MM.1S (cell line): ENCODE data around the gene TAF9.

Source experiments
- DNase-seq: peaks from one replicate; pipeline ENCODE4 v3.0.0-alpha.2; 2015
- H2AFZ ChIP-seq: fragments of 300-600 bp; sonication (generic); 2 replicates; pipeline ENCODE4 v1.6.0; 2016; ENCODE audit warnings: antibody characterized with exemption, low read length
- H3F3A ChIP-seq: fragments of 300-600 bp; sonication (generic); 2 replicates; pipeline ENCODE4 v1.6.1; 2016; ENCODE audit warnings: mild to moderate bottlenecking, antibody characterized with exemption, low read length, moderate library complexity, mixed read lengths; ENCODE audit not compliant: insufficient read depth
- H3K27ac ChIP-seq: fragments of 300-600 bp; sonication (generic); 2 replicates; pipeline ENCODE4 v1.5.1; 2016; ENCODE audit warnings: mild to moderate bottlenecking, low read length
- H3K27me3 ChIP-seq: fragments of 300-600 bp; sonication (generic); replicated peaks from 2 replicates; pipeline ENCODE4 v1.6.0; 2016; ENCODE audit warnings: low read length; ENCODE audit not compliant: insufficient read depth
- H3K36me3 ChIP-seq: fragments of 300-600 bp; sonication (generic); replicated peaks from 2 replicates; pipeline ENCODE4 v1.6.1; 2016; ENCODE audit warnings: mild to moderate bottlenecking, low read length, mixed read lengths; ENCODE audit not compliant: insufficient read depth
- H3K4me1 ChIP-seq: fragments of 300-600 bp; sonication (generic); 2 replicates; pipeline ENCODE4 v1.6.1; 2016; ENCODE audit warnings: low read length, mixed read lengths
- H3K4me2 ChIP-seq: fragments of 300-600 bp; sonication (generic); 2 replicates; pipeline ENCODE4 v1.6.0; 2016; ENCODE audit warnings: low read depth, low read length
- H3K4me3 ChIP-seq: fragments of 300-600 bp; sonication (generic); 2 replicates; pipeline ENCODE4 v1.5.1; 2016; ENCODE audit warnings: low read length, mixed read lengths
- H3K79me2 ChIP-seq: fragments of 300-600 bp; sonication (generic); 2 replicates; pipeline ENCODE4 v1.6.1; 2016; ENCODE audit warnings: mixed run types, low read length, mixed read lengths
- H3K9ac ChIP-seq: fragments of 300-600 bp; sonication (generic); 2 replicates; pipeline ENCODE4 v1.6.1; 2016; ENCODE audit warnings: low read length, mixed read lengths
- H3K9me2 ChIP-seq: fragments of 300-600 bp; sonication (generic); replicated peaks from 2 replicates; pipeline ENCODE4 v1.6.1; 2016; ENCODE audit warnings: mild to moderate bottlenecking, low read length, mixed read lengths; ENCODE audit not compliant: insufficient read depth
- H3K9me3 ChIP-seq: fragments of 300-600 bp; sonication (generic); replicated peaks from 2 replicates; pipeline ENCODE4 v1.6.1; 2016; ENCODE audit warnings: mild to moderate bottlenecking, low read length, mixed read lengths; ENCODE audit not compliant: insufficient read depth
- H4K20me1 ChIP-seq: fragments of 300-600 bp; sonication (generic); 2 replicates; pipeline ENCODE4 v1.6.1; 2016; ENCODE audit warnings: mild to moderate bottlenecking, low read length, moderate library complexity, mixed read lengths; ENCODE audit not compliant: insufficient read depth
- CTCF ChIP-seq: fragments of 300-600 bp; sonication (generic); IDR thresholded peaks from 2 replicates; pipeline ENCODE4 v1.5.1; 2016; ENCODE audit warnings: antibody characterized with exemption, low read length, mixed read lengths
- EZH2 ChIP-seq: fragments of 300-600 bp; sonication (generic); optimal IDR thresholded peaks from 2 replicates; pipeline ENCODE3; 2017; ENCODE audit warnings: low read depth, mild to moderate bottlenecking, antibody characterized with exemption, low read length, mixed read lengths
- EZH2phosphoT487 ChIP-seq: fragments of 300-600 bp; sonication (generic); IDR thresholded peaks from 2 replicates; pipeline ENCODE4 v1.6.1; 2018; ENCODE audit warnings: antibody characterized with exemption, low read length

The TAF9 gene

GRCh38 chr5:69367697-69368279, 1.5 kb downstream of the TAF9 start:
- no peaks in the 10 kb centered on the region for H3K27me3 ChIP-seq
- TF ChIP-seq CTCF (no peak), EZH2phosphoT487 (no peak), EZH2 (no peak)
- H3K9ac ChIP-seq = peak overlapping the region; percentile 94; the same call in 1 of the 2 replicates
- peaks cover 4% of the 10 kb centered on the region; the same call in 1 of the 2 replicates for H3F3A ChIP-seq
- H3K4me3 ChIP-seq = peak overlapping the region; percentile 100
- no peaks in the 10 kb centered on the region for H3K9me3 ChIP-seq
- no peaks in the 10 kb centered on the region; the same call in 1 of the 2 replicates for H3K36me3 ChIP-seq
- peaks cover 15% of the 10 kb centered on the region; the same call in 1 of the 2 replicates for H3K4me1 ChIP-seq
- DNase-seq = no peak
- no peak overlapping the region for H3K27ac ChIP-seq
- H3K4me2 ChIP-seq = peak overlapping the region; percentile 88
- H3K79me2 ChIP-seq = peaks cover 91% of the 10 kb centered on the region
- H2AFZ ChIP-seq = no peak overlapping the region
- no peaks in the 10 kb centered on the region for H3K9me2 ChIP-seq
- H4K20me1 ChIP-seq = no peaks in the 10 kb centered on the region

- TF ChIP-seq EZH2 = no peak
- no peak for TF ChIP-seq EZH2phosphoT487
- no peak for TF ChIP-seq CTCF
- H3K79me2 ChIP-seq = peaks cover 86% of the 10 kb centered on the region
- no peaks in the 10 kb centered on the region; the same call in 1 of the 2 replicates for H3K36me3 ChIP-seq
- peaks cover 10% of the 10 kb centered on the region; the same call in 1 of the 2 replicates for H3K4me1 ChIP-seq
- no peak for DNase-seq
- no peak overlapping the region for H2AFZ ChIP-seq
- H3K9me3 ChIP-seq = no peaks in the 10 kb centered on the region
- H3F3A ChIP-seq = peaks cover 2% of the 10 kb centered on the region; the same call in 1 of the 2 replicates
- no peak overlapping the region for H3K4me3 ChIP-seq
- H3K4me2 ChIP-seq = no peak overlapping the region
- no peaks in the 10 kb centered on the region for H4K20me1 ChIP-seq
- no peak overlapping the region for H3K9ac ChIP-seq
- H3K27me3 ChIP-seq = no peaks in the 10 kb centered on the region
- H3K27ac ChIP-seq = no peak overlapping the region
- H3K9me2 ChIP-seq = no peaks in the 10 kb centered on the region
Measured at GRCh38 chr5:69364850-69365249, 4.5 kb downstream of the TAF9 start.

GRCh38 chr5:69364414-69364813, 4.9 kb downstream of the TAF9 start:
- no peak for TF ChIP-seq EZH2phosphoT487
- peak; percentile 40 for TF ChIP-seq CTCF
- no peaks in the 10 kb centered on the region for H3K9me2 ChIP-seq
- no peaks in the 10 kb centered on the region; the same call in 1 of the 2 replicates for H3K36me3 ChIP-seq
- peaks cover 10% of the 10 kb centered on the region; the same call in 1 of the 2 replicates for H3K4me1 ChIP-seq
- H3K4me2 ChIP-seq = no peak overlapping the region
- no peaks in the 10 kb centered on the region for H3F3A ChIP-seq
- no peak overlapping the region for H3K9ac ChIP-seq
- no peak overlapping the region for H3K4me3 ChIP-seq
- no peaks in the 10 kb centered on the region for H3K9me3 ChIP-seq
- no peak for DNase-seq
- no peaks in the 10 kb centered on the region for H3K27me3 ChIP-seq
- H3K79me2 ChIP-seq = peaks cover 88% of the 10 kb centered on the region
- H2AFZ ChIP-seq = no peak overlapping the region
- no peak overlapping the region for H3K27ac ChIP-seq
- H4K20me1 ChIP-seq = no peaks in the 10 kb centered on the region
